Measurements from ENCODE around the gene NEU3.
"Not testable (repeated sequence)": the region's sequence is repeated elsewhere in the genome, so short reads cannot be mapped to it uniquely, and the experiment has no call there.

NEU3 gene

DNA sequence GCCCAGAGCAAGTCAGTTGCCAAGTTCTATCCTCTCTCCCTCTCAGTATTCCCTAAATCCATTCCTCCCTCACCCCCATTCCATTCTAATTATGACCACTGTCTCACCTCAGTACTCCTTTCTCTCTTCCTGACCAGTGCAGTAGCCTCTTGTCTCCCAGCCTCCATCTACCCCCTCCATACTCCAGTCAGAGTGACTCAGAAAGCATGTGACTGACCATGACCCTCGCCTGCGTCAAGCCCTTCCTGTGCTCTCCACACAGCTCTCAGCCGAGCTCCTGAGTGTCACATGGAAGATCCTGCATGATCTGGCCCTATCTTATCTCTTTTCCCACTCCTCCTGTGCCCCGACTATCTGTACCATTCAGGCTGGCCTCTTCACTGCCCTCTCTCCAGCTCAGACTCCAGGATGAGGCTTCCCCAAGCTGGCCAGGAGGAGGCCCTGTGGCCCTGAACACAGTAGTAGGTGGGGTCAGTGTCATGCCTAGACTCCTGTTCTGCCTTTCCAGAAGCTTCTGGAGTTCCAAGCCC, 42.6 kb downstream of the NEU3 start:
- DNase-seq = peak; percentile 91

DNA sequence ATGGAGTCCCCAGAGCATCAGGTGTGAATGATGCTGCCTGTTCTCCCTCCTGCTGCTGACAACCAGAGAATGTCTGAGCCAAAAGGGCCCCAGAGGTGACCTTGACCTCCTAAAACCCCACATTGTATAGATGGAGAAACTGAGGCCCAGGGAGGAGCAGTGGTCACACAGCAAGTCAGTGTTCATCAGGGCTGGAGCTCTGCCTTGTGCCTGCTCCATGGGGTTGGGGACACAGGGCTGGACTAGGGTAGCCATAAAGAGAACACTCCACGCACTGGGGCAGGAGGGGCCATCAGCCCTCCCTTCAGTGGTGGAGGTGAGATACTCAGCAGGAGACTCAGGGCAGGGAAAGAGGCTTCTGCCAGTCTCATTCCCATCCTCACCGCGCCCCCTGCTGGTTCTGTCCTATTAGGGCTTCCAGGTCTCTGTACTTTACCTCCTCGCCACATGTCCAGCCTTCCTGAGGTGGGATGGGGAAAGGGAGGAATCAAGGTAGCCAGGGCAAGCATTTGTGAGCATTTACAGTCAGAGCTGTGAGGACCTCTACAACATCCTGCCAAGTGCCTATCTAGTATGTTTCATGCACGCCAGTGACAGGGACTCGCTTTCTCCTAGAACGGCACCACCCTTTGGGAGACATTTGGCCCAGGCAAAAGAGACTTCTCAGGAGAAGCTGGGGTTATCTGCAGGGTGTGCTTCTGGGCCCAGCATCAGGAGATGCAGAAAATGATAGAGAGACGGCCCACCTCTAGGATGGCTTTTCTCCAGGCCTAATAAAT, 43.2 kb downstream of the NEU3 start:
- DNase-seq = peak; percentile 80

DNA sequence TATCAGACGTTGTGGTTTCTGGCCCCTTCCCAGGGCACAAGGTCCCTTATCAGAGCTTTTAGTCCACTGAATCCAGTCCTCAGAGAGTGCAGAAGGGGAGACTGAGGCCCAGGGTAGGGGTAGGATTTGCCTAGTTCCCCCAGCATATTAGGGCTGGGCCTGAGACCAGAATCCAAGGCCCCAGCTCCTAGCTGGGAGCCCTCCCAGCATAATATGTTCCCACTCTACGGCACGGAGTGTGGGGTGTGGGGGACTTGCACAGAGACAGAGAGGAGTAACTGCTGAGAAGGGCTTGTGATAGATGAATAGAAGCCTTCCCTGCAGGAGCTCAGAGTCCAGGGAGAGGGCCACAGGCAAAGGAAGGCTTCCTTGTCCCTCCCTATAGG, 43.8 kb downstream of the NEU3 start:
- DNase-seq = no peak

DNA sequence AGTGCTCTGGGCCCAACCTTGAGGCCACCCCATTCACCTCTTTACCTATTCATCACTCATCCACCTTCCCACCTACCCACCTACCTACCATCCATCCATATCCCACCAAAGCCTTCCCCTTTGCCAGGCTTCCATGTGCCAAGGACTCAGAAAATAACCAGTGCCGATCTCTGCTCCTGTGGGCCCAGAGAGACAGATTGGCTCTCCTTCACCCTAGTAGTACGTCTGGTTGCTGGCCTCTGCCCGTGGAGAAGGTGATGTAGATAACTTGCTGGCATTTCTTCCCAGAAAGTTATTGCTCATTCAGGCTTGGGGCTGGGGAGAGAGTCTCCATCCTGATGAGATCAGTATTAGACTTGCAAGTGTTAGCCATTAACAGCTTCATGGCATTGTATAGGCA, 45.2 kb downstream of the NEU3 start:
- DNase-seq = no peak

DNA sequence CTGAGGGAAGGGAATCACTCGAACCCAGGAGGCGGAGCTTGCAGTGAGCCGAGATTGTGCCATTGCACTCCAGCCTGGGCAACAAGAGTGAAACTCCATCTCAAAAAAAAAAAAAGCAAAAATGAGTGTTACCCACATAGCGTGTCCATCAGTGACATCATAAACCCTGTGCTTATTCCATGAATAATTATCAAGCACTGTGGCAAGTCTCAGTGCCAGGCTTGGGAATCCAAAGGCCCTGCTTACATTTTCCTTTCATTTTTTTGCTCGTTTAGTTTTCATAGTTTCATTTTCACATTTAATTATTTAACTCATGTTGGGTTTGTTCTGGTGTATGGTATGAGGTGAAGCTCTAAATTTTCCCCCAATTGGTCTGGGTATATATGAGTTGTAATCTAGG, 46.5 kb downstream of the NEU3 start:
- DNase-seq = no peak

DNA sequence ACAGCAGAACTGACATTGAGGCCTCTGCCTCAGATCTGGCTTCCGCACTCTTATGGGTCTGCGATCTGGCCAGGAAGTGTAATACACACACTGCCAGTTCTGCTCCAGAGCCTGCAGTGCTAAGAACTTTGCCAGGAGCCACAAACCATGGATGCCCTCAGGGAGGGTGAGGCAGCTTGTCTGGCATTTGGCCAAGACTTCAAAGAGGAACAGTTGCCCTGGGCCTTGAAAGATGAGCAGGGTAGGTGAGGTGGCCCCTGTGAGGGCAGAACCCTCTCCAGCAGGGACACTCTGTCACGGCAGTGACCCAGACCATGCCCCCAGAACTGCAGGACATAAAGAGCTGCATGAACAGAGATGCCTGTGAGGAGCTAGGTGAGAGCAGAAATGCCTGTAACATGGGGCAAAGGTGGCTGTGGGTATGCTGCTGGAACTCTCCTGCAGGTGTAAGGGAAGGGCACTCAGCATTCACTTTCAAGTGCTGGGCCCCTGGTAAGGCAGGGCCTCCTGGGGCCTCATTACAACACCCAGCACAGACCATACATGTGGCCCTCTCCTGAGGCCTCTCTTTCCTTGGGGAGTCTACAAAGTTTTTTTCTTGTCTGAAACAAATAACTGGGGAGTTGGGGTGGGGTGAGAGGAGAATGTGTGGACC, 47.3 kb downstream of the NEU3 start:
- peak; percentile 60 for DNase-seq

DNA sequence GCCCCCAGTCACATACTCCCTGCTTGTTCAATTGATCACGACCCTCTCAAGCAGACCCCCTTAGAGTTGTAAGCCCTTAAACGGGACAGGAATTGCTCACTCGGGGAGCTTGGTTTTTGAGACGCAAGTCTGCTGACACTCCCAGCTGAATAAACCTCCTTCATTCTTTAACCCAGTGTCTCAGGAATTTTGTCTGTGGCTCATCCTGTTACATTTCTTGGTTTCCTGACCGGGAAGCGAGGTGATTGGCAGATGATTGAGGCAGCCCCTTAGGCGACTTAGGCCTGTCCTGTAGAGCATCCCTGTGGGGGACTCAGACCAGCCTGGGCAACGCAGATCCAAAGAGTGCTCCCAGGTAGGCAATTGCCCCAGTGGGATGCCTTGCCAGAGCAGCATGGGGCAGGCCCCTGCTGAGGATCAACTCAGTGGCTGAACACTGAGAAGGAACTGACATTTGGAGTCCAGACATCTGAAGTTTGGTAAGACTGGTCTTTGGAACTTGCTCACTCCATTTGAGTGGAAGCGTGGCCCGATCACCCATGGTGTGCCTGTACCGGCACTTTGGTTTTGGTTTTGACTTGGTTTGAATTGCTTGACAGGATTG, 51.5 kb downstream of the NEU3 start:
- DNase-seq = no peak

DNA sequence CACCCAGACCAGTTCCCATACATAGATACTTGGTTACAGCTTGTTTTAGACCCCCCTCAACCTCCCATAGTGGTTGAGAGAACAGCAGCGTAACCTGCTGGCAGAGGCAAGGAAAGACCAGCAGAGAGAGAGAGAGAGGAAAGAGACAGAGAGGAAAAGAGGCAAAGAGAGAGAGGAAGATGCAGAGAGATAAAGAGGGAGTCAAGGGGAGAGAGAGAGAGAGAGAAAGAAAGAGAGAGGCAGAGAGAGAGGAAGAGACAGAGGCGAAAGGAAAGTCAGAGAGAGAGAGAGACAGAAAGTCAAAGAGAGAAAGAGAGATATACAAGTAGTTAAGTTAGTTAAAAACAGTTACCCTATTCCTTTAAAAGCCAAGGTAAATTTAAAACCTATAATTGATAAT, 52.5 kb downstream of the NEU3 start:
- no peak for DNase-seq

DNA sequence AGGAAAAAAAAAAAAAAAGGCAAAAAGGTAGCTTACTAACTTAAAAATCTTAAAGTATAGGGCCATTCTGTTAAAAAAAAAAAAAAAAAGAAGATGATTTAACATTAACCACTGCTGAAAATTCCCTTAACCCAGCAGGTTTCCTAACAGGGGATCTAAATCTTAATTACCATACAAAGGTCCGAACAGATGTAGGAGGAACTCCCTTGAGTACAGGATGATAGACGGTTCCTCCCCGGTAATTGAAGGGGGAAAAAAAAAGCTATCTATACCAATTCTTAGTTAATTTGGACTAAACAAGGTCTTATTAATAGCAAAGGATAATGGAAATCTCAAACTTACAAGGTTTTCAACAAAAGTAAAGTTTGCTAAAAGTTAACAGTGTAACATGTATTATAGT, 53.1 kb downstream of the NEU3 start:
- DNase-seq = not testable (repeated sequence)

DNA sequence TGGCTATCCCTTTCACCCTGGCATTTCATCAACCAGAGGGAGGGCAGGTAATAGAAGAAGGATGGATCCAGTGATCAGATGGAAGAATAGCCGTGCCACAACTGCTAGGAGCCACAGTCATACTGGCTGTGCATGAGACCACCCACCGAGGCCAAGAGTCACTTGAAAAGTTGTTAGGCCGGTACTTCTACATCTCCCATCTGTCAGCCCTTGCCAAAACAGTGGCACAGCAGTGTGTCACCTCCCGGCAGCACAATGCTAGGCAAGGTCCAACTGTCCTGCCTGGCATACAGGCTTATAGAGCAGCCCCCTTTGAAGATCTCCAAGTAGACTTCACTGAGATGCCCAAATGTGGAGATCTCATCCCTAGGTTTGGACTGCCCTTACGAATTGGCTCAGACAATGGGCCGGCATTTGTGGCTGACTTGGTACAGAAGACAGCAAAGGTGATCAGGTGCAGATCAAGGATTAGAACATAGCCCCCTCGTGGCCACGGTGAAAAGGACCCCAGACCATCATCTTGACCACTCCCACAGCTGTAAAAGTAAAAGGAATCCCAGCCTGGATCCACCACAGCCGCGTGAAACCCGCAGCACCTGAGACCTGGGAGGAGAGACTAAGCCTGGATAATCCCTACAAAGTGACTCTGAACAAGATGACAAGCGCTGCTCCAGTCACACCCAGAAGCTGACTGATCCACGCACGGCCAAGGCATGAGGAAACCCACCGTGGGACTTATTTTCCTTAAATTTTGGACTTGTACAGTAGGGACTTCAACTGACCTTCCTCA, 55.8 kb downstream of the NEU3 start:
- DNase-seq = not testable (repeated sequence)

DNA sequence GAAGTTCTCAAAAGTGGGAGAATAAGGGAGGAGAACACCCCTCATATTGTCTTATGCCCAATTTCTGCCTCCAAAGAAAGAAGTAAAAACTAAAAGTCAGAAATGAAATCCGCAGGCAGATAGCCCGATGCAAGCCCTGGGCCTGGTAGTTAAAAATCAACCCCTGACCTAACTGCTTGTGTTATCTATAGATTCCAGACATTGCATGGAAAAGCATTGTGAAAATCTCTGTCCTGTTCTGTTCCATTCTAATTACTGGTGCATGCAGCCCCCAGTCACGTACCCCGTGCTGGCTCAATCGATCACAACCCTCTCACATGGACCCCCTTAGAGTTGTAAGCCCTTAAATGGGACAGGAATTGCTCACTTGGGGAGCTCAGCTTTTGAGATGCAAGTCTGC, 57.9 kb downstream of the NEU3 start:
- not testable (repeated sequence) for DNase-seq

DNA sequence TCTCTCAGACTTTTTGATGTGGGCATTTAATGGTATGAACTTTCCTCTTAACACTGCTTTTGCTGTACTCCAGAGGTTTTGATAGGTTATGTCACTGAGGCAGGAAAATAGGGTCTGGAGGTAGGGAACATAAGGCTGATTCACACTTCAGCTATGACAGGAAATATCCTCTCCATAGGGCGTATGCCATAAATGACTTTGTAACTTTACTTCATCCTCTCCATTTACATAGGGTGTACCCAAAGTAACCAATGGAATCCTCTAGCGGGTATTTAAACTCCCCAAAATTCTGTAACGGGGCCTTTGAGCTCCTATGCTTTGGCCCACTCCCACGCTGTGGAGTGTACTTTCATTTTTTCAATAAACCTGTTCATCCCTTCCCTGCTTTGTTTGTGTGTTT, 58.5 kb downstream of the NEU3 start:
- DNase-seq = no peak

DNA sequence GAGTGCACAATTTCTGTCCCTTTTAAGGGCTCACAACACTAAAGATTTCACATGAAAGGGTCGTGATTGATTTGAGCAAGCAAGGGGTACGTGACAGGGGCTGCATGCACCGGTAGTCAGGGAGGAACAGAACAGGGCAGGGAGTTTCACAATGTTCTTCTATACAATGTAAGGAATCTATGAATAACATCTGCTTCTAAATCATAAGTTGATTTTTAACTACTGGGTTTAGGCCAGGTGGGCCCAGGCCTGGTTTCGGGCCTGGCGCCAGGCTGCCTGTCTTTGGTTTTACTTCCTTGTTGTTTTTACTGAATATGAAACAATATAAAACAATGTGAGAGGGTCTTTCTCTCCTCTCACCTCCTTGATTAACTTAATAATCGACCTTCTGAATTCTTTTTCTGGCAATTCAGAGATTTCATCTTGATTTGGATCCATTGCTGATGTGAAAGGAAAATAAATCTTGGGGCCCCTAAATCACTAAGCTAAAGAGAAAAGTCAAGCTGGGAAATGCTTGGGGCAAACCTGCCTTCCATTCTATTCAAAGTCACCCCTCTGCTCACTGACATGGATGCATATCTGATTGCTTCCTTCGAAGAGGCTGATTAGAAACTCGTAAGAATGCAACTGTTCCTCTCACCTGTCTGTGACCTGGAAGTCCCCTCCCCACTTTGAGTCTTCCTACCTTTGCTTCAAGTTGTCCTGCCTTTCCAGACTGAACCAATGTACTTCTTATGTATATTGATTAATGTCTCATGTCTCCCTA, 61.0 kb downstream of the NEU3 start:
- DNase-seq = not testable (repeated sequence)

DNA sequence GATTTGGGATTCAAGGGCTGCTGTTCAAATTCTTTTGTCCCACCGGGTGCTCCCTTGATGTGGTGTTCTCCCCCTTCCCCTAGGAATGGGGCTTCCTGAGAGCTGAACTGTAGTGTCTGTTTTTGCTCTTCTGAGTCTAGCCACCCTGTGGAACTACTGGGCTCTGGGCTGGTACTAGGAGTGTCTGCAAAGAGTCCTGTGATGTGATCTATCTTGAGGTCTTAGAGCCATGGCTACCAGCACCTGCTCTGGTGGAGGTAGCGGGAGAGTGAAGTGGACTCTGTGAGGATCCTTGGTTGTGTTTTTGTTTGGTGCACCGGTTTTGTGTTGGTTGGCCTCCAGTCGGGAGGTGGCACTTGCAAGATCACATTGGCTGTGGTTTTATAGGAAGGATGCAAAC, 61.8 kb downstream of the NEU3 start:
- no peak for DNase-seq

DNA sequence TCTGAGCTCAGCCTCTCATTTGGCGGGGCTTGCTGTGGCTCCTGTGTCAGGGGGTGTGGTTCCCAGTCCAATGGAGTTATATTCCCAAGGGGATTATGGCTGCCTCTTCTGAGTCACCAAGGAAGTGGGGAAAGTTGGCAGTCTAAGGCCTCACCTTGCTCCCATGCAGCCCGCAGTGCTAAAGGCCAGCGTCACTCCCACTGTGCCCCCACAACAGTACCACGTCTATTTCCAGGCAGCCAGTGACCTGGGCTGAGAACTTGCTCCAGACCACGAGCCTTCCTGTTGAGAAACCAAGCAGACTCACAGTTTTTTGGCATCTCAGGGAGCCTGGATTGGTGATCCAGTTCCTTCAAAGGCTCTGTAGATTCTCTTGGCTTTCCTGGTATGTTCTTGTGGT, 62.3 kb downstream of the NEU3 start:
- DNase-seq = no peak

DNA sequence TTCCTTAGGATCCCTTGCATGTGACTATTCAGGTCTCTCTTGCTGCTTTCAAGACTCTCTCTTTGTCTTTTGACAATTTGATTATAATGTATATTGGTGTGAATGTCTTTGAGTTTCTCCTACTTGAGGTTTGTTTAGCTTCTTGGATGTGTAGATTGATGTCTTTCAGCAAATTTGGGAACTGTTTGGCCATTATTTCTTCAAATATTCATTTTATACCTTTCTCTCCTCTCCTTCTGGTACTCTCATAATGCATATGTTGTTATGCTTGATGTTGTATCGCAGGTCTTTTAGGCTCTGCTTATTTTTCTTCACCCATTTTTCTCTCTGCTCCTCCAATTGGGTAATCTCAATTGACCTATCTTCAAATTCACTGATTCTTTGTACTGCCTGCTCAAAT, 63.7 kb downstream of the NEU3 start:
- no peak for DNase-seq

DNA sequence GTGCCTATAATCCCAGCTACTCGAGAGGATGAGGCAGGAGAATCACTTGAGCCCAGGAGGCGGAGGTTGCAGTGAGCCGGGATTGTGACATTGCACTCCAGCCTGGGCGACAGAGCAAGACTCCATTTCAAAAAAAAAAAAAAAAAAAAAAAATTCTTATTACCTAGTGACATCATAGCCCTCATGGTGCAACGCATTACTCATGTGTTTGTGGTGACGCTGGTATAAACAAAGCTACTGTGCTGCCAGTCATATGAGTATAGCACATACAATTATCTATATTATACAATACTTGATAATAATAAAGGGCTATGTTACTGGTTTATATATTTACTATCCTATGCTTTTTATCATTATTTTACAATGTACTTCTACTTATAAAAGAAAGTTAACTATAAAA, 66.8 kb downstream of the NEU3 start:
- no peak for DNase-seq

DNA sequence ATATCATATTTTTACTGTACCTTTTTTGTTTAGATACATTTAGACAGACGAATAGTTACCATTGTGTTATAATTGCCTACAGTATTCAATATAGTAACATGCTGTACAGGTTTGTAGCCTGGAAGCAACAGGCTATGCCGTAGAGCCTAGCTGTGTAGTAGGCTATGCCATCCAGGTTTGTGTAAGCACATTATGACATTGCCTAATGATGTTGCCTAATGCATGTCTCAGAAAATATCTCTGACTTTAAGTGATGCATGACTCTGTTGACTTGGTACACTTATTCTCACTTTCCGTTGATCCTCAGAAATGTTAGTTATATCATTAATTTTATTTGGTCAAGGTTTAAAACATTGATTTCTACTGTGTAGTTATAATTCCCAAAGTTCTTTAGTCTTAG, 68.1 kb downstream of the NEU3 start:
- no peak for DNase-seq

DNA sequence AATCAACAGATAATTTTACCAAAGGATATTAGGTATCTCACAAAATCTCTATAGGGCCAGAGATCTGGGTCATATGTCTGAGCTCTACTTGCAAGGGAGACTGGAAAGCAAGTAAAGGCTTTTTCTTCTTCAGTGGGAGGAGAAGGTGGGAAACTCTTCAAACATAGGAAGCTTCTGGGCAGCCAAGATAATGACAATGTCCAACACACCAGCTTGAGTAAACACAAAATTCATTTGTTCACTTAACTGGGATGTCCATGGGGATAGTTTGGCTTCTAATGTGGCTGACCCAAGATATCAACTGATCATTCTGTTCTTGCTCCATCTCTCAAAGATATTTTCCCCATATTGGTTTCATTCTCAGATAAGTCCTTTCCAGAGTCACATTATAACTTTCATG, 70.6 kb downstream of the NEU3 start:
- DNase-seq = no peak

DNA sequence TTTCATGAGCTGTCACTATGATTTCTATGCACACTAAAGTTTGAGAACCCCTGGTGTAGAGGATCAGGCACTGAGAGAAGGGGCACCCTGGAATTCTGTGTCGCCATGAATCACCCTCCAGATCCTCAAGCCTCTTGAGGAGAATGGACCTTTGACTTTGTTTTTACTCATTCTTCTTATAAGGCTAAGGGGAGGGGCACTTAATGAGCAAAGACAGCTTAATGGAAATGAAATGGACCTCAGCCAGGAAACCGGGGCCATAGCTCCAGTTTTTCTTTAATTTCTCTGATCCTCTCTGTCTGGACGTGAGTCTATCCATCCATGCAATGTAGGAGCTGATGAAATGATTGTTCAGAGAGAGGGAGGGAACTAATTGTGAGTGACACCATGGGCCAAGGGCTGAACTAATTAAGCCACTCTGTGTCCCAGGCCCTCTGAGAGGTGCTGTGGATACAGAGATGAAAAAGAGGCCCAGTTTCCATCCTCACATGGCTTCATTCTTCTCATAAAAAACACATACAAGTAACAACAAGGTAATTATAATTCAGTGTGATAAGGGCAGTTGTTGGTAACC, 75.1 kb downstream of the NEU3 start:
- no peak for DNase-seq

DNA sequence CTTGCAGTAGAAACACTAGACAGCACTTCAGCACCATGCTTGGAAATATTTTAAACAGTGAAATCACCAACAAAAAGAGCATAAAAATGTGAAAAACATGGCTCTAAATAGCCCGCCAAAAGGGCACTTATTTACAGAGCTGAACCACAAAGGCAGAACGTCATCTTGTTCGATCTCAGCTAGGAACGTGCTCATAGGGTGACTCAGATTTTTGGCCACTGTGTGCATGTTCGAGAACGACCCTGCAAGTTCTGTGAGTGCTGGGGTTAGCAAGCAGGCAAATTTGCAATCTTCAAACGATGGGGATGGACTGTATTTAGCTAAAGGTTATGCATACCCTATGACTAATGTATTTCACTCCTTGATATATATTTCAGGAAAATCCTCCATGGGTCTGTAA, 77.3 kb downstream of the NEU3 start:
- DNase-seq = no peak

All from hematopoietic multipotent progenitor cell treated with erythropoietin and hydrocortisone succinate and interleukin-3 and kit ligand, for 8 days (in vitro differentiated cells).